Kidney (tissue), 14 donors: Measurements from ENCODE around the gene SERPINB6. TPM values are rescaled to one million over a fixed set of nuclear protein-coding genes. Genes with fewer than 3 reads are reported as not detected.

Experiments
- DNase-seq, 5 donors: peaks; one replicate each; pipeline ENCODE4 v3.0.0-alpha.2; 2013 to 2020
- FAIRE-seq: peaks from 2 replicates; lab custom pipeline; 2012; peaks lifted over from hg19 to GRCh38; lab: Jason Lieb, UNC
- H3K27ac ChIP-seq, 2 donors: one replicate each; pipeline ENCODE4 v1.7.0; 2013; ENCODE audit warnings: low read depth in 2 of 2, low read length in 2 of 2, inconsistent platforms in 1 of 2
- H3K27me3 ChIP-seq: one replicate; pipeline ENCODE4 v1.7.1; 2013; ENCODE audit warnings: low read length, inconsistent platforms; ENCODE audit not compliant: control insufficient read depth, insufficient read depth
- H3K36me3 ChIP-seq, 3 donors: one replicate each; pipeline versions ENCODE4 v1.7.0 to v1.7.1; 2013; ENCODE audit warnings: low read length in 3 of 3, control low read depth in 1 of 3, inconsistent platforms in 1 of 3; ENCODE audit not compliant: insufficient read depth in 3 of 3, control insufficient read depth in 2 of 3
- H3K4me1 ChIP-seq, 3 donors: one replicate each; pipeline versions ENCODE4 v1.7.0 to v1.7.1; 2013; ENCODE audit warnings: low read length in 3 of 3, inconsistent platforms in 1 of 3, low read depth in 1 of 3; ENCODE audit not compliant: control insufficient read depth in 2 of 3, insufficient read depth in 2 of 3
- H3K4me3 ChIP-seq, 3 donors: one replicate each; pipeline versions ENCODE4 v1.7.0 to v1.8.1; 2013; ENCODE audit warnings: low read length in 3 of 3, control low read depth in 1 of 3, inconsistent platforms in 1 of 3
- H3K9ac ChIP-seq, 3 donors: one replicate each; pipeline versions ENCODE4 v1.7.0 to v1.7.1; 2013; ENCODE audit warnings: low read length in 3 of 3, control low read depth in 1 of 3, inconsistent platforms in 1 of 3
- H3K9me3 ChIP-seq, 3 donors: one replicate each; pipeline versions ENCODE4 v1.7.0 to v1.7.1; 2013; ENCODE audit warnings: low read length in 3 of 3, control low read depth in 1 of 3, inconsistent platforms in 1 of 3; ENCODE audit not compliant: control insufficient read depth in 2 of 3, insufficient read depth in 1 of 3
- intact Hi-C: fragments of 100-400 bp; cut with DNase I; formaldehyde crosslinking; loops from one replicate; pipeline ENCODE4 v1.11.1; 2022
- polyA plus RNA-seq: library from polyadenylated mRNA; stranded (reverse); fragments of 350-450 nt; fragmentation: Illumina TruSeq; extraction: RNeasy Lipid Tissue Mini Kit (QIAGEN cat#74804); gene quantifications from one replicate; pipeline ENCODE4 v1.2.3, GENCODE V29; 2014; ENCODE audit warnings: low read depth, low replicate concordance; ENCODE audit not compliant: insufficient read depth
- total RNA-seq: library from RNA; stranded (reverse); fragmentation: NEBNext Ultra II Directional; extraction: Animal tissue kit (Norgen Biotek cat#: 25700); gene quantifications from one replicate; pipeline ENCODE4 v1.2.1, GENCODE V29; 2021
- TF ChIP-seq, protein P1 (sequence below): IDR thresholded peaks from 3 replicates; pipeline ENCODE4 v1.5.1; 2012; ENCODE audit warnings: mild to moderate bottlenecking, moderate library complexity, borderline replicate concordance; ENCODE audit not compliant: insufficient read depth; ENCODE audit errors: extremely low read depth
- donor health status: control.
- donor health status: control.
- donor health status: control.
- donor health status: control.
- donor health status: control.
- donor health status: DM: yes; HTN: yes; CAD: no.
- donor health status: Normal renal cell carcinoma (clear cell type).

SERPINB6 gene
- total and polyA plus RNA-seq, 2 donors from 2014 or later = 136 to 212 TPM

DNA sequence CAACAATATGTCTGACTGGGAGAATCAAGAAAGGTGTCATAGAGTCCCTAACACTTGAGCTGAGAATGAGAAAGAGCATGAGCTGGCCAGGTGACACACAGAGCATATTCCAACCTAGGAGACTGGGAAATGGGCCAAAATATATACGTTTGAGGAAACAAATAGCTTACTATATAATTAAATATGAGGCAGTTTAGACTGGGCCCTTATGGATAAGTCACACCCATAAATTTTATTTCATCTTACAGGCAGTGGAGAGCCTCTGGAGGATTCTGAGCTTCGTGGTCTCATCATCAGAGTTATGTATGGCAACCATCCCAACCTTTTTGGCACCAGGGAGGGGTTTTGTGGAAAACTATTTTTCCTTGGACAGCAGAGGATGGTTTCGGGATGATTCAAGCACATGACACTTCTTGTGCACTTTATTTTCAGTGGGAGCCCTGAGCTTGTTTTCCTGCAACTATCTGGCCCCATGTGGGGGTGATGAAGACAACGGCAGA is 15.4 kb upstream of the SERPINB6 start:
- TF ChIP-seq, protein P1, sequence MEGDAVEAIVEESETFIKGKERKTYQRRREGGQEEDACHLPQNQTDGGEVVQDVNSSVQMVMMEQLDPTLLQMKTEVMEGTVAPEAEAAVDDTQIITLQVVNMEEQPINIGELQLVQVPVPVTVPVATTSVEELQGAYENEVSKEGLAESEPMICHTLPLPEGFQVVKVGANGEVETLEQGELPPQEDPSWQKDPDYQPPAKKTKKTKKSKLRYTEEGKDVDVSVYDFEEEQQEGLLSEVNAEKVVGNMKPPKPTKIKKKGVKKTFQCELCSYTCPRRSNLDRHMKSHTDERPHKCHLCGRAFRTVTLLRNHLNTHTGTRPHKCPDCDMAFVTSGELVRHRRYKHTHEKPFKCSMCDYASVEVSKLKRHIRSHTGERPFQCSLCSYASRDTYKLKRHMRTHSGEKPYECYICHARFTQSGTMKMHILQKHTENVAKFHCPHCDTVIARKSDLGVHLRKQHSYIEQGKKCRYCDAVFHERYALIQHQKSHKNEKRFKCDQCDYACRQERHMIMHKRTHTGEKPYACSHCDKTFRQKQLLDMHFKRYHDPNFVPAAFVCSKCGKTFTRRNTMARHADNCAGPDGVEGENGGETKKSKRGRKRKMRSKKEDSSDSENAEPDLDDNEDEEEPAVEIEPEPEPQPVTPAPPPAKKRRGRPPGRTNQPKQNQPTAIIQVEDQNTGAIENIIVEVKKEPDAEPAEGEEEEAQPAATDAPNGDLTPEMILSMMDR = no peak
- Histone ChIP-seq H3K27ac (no peak overlapping the region), H3K27me3 (no peaks in the 10 kb centered on the region), H3K4me3 (no peak overlapping the region), H3K9me3 (no peaks in the 10 kb centered on the region), H3K9ac (no peak overlapping the region), H3K36me3 (no peaks in the 10 kb centered on the region), H3K4me1 (peaks cover 3 to 15% (median 9%) of the 10 kb centered on the region in 3 donors)
- intact Hi-C loops = no loop called here
- DNase-seq = no peak
- no peak for FAIRE-seq

DNA sequence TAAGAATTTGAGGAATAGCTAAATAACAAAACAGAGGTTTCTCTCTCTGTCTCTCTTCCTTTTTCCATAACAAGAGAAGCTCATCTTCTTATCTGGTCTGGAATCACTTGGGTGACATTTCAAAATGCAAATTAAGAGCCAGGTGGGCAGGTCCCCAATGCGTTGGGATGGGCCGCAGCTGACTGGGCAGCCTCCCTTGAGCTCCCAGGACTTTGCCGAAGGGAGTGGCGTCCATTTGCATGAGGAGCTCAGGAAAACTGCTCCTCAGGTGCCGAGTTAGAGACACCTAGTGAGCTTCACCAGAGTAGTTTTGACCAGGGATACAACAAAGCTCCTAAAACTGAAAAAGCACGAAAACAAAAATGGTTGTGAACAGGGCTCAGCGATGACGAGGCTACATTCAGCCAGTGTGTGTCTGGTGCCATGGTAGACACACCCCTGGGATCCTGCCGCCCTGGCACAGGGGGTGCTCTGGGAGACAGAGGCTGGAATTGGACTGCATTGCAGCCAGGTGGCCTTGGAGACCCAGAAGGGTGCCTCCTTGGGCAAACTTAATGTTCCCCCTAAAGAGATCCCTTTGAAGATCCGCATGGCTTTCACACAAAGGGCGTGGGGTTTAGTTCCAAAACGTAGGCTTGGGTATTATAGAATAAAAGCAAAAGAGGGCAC is 13.5 kb upstream of the SERPINB6 start:
- H3K27ac ChIP-seq = no peak overlapping the region
- intact Hi-C loops = no loop called here

DNA sequence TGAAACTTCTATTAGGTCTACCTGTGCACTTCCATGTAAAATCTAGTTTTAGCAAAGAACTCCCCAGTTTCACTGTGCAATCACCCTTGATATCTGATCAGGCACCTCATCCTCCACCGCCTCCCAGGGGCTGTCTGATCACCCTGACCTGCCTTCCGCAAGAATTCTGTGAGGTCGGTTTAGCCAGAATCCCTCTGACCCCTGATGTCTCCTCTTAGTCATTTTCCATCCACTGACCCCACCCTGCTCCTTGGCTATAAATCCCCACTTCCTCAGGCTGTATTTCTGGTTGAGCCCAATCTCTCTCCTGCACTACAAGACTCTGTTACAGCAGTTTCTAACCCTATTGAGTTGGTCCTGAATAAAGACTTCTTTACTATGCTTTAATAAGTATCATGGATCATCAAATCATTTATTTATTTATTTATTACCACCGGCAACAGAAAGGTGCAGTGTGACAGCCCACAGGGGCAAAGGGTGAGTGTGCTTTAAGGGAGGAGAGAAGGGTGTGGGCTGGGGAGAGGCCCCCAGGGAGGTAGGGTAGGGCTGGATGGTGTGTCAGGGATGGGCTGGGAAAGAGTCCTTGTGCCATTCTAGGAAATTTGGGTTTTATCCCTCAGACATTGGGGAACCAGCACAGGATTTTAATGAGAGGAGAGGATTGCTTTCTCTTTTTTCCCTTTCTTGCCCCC is 11.2 kb upstream of the SERPINB6 start:
- Histone ChIP-seq H3K4me3 (no peak overlapping the region), H3K36me3 (no peaks in the 10 kb centered on the region), H3K27ac (peak overlapping the region; percentile 9 to 34), H3K9me3 (no peaks in the 10 kb centered on the region), H3K9ac (no peak overlapping the region), H3K27me3 (no peaks in the 10 kb centered on the region), H3K4me1 (peaks cover 0 to 12% (median 9%) of the 10 kb centered on the region in 3 donors)
- TF ChIP-seq, protein P1 = no peak
- intact Hi-C loops = no loop called here
- FAIRE-seq (no peak), DNase-seq (peak in 1 of 5 donors; percentile 22)

More for the DNA sequence above, 13.5 kb upstream of the SERPINB6 start:
- Histone ChIP-seq H3K9ac (no peak overlapping the region), H3K36me3 (no peaks in the 10 kb centered on the region), H3K4me1 (peaks cover 3 to 15% (median 13%) of the 10 kb centered on the region in 3 donors), H3K4me3 (no peak overlapping the region), H3K9me3 (no peaks in the 10 kb centered on the region), H3K27me3 (no peaks in the 10 kb centered on the region)
- FAIRE-seq (no peak), DNase-seq (no peak)
- TF ChIP-seq, protein P1 = no peak
